Transverse colon (tissue), 4 donors: ENCODE measurements around the gene BTBD19. TPM values are rescaled to one million over a fixed set of nuclear protein-coding genes. Genes with fewer than 3 reads are reported as not detected.

Experiments used
- DNase-seq: peaks from one replicate; pipeline ENCODE4 v3.0.0-alpha.2; 2019
- H3K27ac ChIP-seq, 4 donors: fragments of 200-600 bp; sonication (generic); 2 replicates each; pipeline ENCODE4 v1.5.1; 2016 to 2018; ENCODE audit warnings: inconsistent platforms in 4 of 4
- H3K27me3 ChIP-seq: fragments of 200-600 bp; sonication (generic); 2 replicates; pipeline ENCODE4 v1.5.1; 2017; ENCODE audit warnings: inconsistent platforms
- H3K36me3 ChIP-seq, 4 donors: fragments of 200-600 bp; sonication (generic); 2 replicates each; pipeline ENCODE4 v1.5.1; 2017 to 2019; ENCODE audit warnings: inconsistent platforms in 4 of 4
- H3K4me1 ChIP-seq, 4 donors: fragments of 200-600 bp; sonication (generic); 2 replicates each; pipeline ENCODE4 v1.5.1; 2017 to 2020; ENCODE audit warnings: inconsistent platforms in 4 of 4
- H3K4me3 ChIP-seq, 4 donors: fragments of 200-600 bp; sonication (generic); 1 replicate in 1 of 4; 2 replicates in 3 of 4; pipeline versions ENCODE4 v1.5.1 to v1.6.1; 2017 to 2019; ENCODE audit warnings: inconsistent platforms in 4 of 4
- H3K9me3 ChIP-seq, 2 donors: fragments of 200-600 bp; sonication (generic); 2 replicates each; pipeline ENCODE4 v1.5.1; 2017 to 2019; ENCODE audit warnings: inconsistent platforms in 2 of 2
- EP300 ChIP-seq: sonication (generic); formaldehyde crosslinking; IDR thresholded peaks from one replicate; pipeline ENCODE4 v1.6.1; 2017; ENCODE audit warnings: antibody characterized with exemption, low read depth
- POLR2A ChIP-seq: fragments of 450-650 bp; IDR thresholded peaks from one replicate; pipeline ENCODE4 v1.6.1; 2016; ENCODE audit warnings: antibody characterized with exemption, mild to moderate bottlenecking, moderate library complexity
- POLR2AphosphoS5 ChIP-seq, 3 donors: sonication (generic); formaldehyde crosslinking; IDR thresholded peaks; one replicate each; pipeline ENCODE4 v1.6.1; 2016; ENCODE audit warnings: antibody characterized with exemption in 3 of 3
- WGBS, 2 donors: methylation state at CpG; one replicate each; pipeline ENCODE4 v1.1.5; 2018; ENCODE audit warnings: low coverage in 1 of 2; 5-methylcytosine and 5-hydroxymethylcytosine counted together
- in situ Hi-C, 4 donors: fragments of 200-750 bp; cut with MboI; loops; one replicate each; pipeline versions ENCODE4 v1.15.0 to v1.15.1; 2017; ENCODE audit warnings: low sequenced_read_pairs in 3 of 4, low pct_ligation_motif_present in 1 of 4, low pct_unique_long_range_greater_than_20kb in 1 of 4
- intact Hi-C: fragments of 100-400 bp; cut with DNase I; formaldehyde crosslinking; loops from one replicate; pipeline ENCODE4 v1.15.1; 2023; ENCODE audit warnings: low total_unique reads
- total RNA-seq, 4 donors: library from RNA; depleted of rRNA; stranded (reverse); fragments of >200 nt; gene quantifications; one replicate each; pipeline ENCODE4 v1.1.0, GENCODE V29; 2016
- TF ChIP-seq, protein P1 (sequence below), 5 experiments: fragments of 200-600 bp in 3 of 5; fragments of 450-650 bp in 2 of 5; sonication (generic) in 3 of 5; IDR thresholded peaks; 1 replicate in 2 of 5; 2 replicates in 3 of 5; pipeline ENCODE4 v1.5.1; 2016 to 2017; ENCODE audit warnings: antibody characterized with exemption in 5 of 5, inconsistent platforms in 3 of 5, mild to moderate bottlenecking in 2 of 5, moderate library complexity in 1 of 5

The BTBD19 gene
- total RNA-seq, 4 donors from 2014 or later, result 1.5 to 22.1 (median 3.7) TPM

DNA sequence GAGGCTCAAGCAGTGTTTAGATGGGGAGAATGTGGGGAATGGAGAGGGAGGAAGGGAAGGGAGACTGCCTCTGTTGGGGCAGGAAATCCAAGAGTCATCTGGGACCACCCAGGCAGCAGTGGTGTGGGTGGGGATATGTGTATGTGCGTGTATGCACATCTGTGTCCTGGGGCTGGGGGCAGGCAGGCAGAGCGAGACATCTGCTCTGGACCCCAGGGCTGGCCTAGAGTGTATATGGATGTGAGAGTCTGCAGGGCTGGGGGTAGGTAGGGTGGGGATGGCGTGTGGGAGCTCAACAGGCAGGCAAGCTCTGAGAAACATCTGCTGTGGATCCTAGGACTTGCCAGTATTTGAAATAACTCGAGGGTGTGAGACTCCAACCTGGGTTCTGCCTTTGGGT, 31.3 kb downstream of the BTBD19 start:
- H3K27me3 ChIP-seq, result peaks cover 3% of the 10 kb centered on the region
- intact Hi-C loops, result loop anchor here (10.0 kb wide), 1 partner anchor 55 kb away; the partner anchor contains the start of gene BEST4
- TF ChIP-seq POLR2A (no peak), EP300 (no peak), POLR2AphosphoS5 (IDR thresholded peaks at IDR 0.05) (no peak)
- TF ChIP-seq, protein P1, sequence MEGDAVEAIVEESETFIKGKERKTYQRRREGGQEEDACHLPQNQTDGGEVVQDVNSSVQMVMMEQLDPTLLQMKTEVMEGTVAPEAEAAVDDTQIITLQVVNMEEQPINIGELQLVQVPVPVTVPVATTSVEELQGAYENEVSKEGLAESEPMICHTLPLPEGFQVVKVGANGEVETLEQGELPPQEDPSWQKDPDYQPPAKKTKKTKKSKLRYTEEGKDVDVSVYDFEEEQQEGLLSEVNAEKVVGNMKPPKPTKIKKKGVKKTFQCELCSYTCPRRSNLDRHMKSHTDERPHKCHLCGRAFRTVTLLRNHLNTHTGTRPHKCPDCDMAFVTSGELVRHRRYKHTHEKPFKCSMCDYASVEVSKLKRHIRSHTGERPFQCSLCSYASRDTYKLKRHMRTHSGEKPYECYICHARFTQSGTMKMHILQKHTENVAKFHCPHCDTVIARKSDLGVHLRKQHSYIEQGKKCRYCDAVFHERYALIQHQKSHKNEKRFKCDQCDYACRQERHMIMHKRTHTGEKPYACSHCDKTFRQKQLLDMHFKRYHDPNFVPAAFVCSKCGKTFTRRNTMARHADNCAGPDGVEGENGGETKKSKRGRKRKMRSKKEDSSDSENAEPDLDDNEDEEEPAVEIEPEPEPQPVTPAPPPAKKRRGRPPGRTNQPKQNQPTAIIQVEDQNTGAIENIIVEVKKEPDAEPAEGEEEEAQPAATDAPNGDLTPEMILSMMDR (IDR thresholded peaks at IDR 0.05), result no peak
- no peaks in the 10 kb centered on the region for H3K9me3 ChIP-seq
- H3K27ac ChIP-seq, result no peak overlapping the region
- no peak for DNase-seq
- WGBS, 2 donors, result 0 to 73% methylated on average over 1 to 4 of the region's 4 CpGs
- H3K4me3 ChIP-seq, result no peak overlapping the region
- H3K36me3 ChIP-seq, result no peaks in the 10 kb centered on the region
- H3K4me1 ChIP-seq, result peaks cover 4 to 17% (median 12%) of the 10 kb centered on the region in 4 donors
- in situ Hi-C loops, result loop anchor here in 3 of 4 donors (25.0 kb wide), 3 partner anchors 173 to 648 kb away; partner anchors contain the start of genes HECTD3 (in 1 of the 3), TESK2 (in 1 of the 3) and UROD (in 1 of the 3)

DNA sequence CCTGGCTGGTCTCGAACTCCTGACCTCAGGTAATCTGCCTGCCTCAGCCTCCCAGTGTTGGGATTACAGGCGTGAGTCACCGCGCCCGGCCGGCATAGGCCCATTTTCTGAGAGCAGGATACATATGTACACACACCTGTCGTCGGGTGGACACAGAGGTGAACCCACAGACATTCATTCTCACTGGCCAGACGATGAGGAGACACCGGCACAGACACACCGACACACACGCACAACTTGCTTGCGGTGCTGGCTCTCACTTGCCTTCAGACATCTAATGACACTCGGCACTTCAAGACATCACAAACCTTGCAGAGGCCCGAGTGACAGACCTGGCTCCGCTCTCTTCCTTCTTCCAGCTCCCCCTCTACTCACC, 34.2 kb downstream of the BTBD19 start:
- TF ChIP-seq POLR2A, result no peak
- no peak for TF ChIP-seq EP300
- Histone ChIP-seq H3K27ac (peak overlapping the region; percentile 57 to 77 (median 58)), H3K36me3 (no peaks in the 10 kb centered on the region), H3K27me3 (peaks cover 3% of the 10 kb centered on the region), H3K4me3 (peak overlapping the region; percentile 33 to 56 (median 43)), H3K4me1 (peaks cover 4 to 11% (median 9%) of the 10 kb centered on the region in 4 donors), H3K9me3 (no peaks in the 10 kb centered on the region)
- WGBS, 2 donors, result 57% methylated on average over 16 of the region's 16 CpGs; no CpG with 5 or more reads in 1 of the 2 donors
- in situ Hi-C loops (loop anchor here in 3 of 4 donors (25.0 kb wide), 3 partner anchors 170 to 645 kb away; partner anchors contain the start of genes HECTD3 (in 1 of the 3), TESK2 (in 1 of the 3) and UROD (in 1 of the 3)), intact Hi-C loops (no loop called here)
- DNase-seq, result no peak

DNA sequence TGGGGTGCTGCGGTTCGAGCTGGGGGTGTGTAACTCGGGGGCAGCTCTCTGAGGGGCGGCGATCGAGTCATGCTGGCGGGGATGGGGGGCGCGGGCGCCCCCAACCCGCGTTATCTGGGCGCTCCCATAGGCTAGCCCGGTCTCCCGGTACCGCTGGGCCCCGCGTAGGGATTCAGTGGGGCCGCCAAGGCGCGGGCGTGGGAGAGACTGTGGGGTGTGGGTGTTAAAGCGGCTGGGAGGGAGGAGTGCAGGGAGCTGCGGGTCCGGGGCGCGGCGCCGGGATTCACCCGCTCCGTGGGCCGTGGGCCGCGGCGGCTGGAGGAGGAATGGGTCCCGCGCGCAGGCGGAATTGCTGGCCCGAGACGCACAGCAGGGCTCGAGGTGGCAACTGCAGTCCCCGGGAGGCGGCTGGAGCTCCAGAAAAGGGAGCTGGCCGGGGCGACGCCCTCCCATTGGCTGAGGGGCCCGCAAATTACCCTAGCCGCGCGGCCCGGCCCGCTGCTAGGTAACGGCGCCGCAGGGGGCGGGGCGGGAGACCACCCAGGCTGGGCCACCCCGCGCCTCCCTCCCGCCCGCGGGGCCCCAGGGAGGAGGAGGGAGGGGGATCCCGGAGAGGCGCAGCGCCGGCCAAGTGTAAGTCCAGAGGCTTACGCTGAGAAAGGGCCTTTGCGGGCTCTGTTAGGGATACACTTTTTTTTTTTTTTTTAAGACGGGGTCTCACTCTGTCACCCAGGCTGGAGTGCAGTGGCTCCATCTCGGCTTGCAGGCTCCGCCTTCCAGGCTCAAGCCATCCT, 34.7 kb downstream of the BTBD19 start, which contains the start of gene PTCH2:
TSS of gene PTCH2 (minus strand) at position 392 of the 794 bp plus-strand sequence. CDS start at position 71, 321 bp downstream.
- Histone ChIP-seq H3K4me3 (peak within 1 kb of the TSS; percentile 33 to 56 (median 43)), H3K27ac (peak within 1 kb of the TSS; percentile 57 to 77 (median 58)), H3K36me3 (no peaks in the 10 kb centered on the region), H3K4me1 (peaks cover 4 to 11% (median 9%) of the 10 kb centered on the region in 4 donors), H3K27me3 (peaks cover 3% of the 10 kb centered on the region), H3K9me3 (no peaks in the 10 kb centered on the region)
- peak; percentile 67 for DNase-seq
- TF ChIP-seq POLR2A, result peak; percentile 12
- TF ChIP-seq, protein P1 (IDR thresholded peaks at IDR 0.05), result no peak
- TF ChIP-seq EP300, result no peak
- peak in 2 of 3 donors; percentile 34 to 35 for TF ChIP-seq POLR2AphosphoS5 (IDR thresholded peaks at IDR 0.05)
- 2 to 20% methylated on average over 4 to 58 of the region's 72 CpGs for WGBS, 2 donors
- in situ Hi-C loops, result loop anchor here in 3 of 4 donors (25.0 kb wide), 3 partner anchors 169 to 644 kb away; partner anchors contain the start of genes HECTD3 (in 1 of the 3), TESK2 (in 1 of the 3) and UROD (in 1 of the 3)
- intact Hi-C loops, result no loop called here

DNA sequence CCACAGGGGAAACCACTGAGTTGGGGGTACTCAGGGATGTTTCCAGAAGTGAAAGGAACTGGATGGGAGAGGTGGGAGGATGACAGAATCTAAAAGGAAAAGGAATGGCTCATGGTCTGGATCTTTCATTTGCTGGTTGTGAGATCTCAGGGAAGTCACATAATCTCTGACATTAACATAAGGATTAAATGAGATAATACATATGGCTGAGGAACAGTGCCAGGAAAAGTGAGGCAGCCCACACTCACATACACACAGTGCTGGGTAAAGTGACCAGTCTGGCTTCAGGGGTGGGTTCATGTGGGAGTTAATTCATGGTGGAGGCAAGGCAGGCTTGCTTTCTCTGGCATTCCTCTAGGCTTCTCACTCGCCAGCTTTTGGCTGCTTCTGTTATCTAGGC, 38.7 kb downstream of the BTBD19 start:
- in situ Hi-C loops (loop anchor here in 3 of 4 donors (25.0 kb wide), 3 partner anchors 165 to 640 kb away; partner anchors contain the start of genes HECTD3 (in 1 of the 3), TESK2 (in 1 of the 3) and UROD (in 1 of the 3)), intact Hi-C loops (no loop called here)
- TF ChIP-seq, protein P1 (IDR thresholded peaks at IDR 0.05), result no peak
- no peak for TF ChIP-seq POLR2AphosphoS5 (IDR thresholded peaks at IDR 0.05)
- TF ChIP-seq EP300, result no peak
- no peak for TF ChIP-seq POLR2A
- H3K4me1 ChIP-seq, result peaks cover 4 to 14% (median 9%) of the 10 kb centered on the region in 4 donors
- 93% methylated on average over 1 of the region's 1 CpG; no CpG with 5 or more reads in 1 of the 2 donors for WGBS, 2 donors
- no peak overlapping the region for H3K4me3 ChIP-seq
- H3K36me3 ChIP-seq, result no peaks in the 10 kb centered on the region
- H3K27me3 ChIP-seq, result peaks cover 3% of the 10 kb centered on the region
- no peak overlapping the region for H3K27ac ChIP-seq
- no peak for DNase-seq
- H3K9me3 ChIP-seq, result no peaks in the 10 kb centered on the region
